ENCODE results near the gene SLC5A10. TPM values are rescaled to one million over a fixed set of nuclear protein-coding genes. Genes with fewer than 3 reads are reported as not detected.

Gene SLC5A10
- total RNA-seq, 1 experiment from 2014 or later, result not detected

DNA sequence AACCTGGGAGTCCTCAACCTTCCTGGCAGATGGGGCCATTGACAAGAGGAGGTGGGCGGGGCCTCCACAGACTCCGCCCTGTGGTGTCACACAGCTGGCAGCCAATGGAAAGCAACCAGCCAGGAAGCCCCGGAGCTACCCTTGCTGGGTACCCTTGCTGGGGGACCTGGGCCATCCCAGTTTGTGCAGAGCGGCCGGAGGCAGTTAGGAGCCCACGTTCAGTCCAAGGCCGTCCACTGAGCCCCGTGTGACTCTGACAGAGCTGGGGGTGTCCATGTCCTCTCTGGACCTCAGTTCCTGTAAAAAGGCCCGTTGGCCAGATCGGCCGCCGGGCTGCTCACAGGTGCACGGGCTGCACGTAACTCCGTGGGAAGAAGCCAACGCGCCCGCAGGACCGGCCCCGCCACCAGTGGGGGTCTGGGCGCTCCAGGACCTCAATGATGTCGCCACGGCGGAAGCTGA, 69.7 kb downstream of the SLC5A10 start:
- no peak overlapping the region for H2BK120ac ChIP-seq (ENCODE audit: low read depth, low read length, poor library complexity, severe bottlenecking)
- TF ChIP-seq, protein P1, sequence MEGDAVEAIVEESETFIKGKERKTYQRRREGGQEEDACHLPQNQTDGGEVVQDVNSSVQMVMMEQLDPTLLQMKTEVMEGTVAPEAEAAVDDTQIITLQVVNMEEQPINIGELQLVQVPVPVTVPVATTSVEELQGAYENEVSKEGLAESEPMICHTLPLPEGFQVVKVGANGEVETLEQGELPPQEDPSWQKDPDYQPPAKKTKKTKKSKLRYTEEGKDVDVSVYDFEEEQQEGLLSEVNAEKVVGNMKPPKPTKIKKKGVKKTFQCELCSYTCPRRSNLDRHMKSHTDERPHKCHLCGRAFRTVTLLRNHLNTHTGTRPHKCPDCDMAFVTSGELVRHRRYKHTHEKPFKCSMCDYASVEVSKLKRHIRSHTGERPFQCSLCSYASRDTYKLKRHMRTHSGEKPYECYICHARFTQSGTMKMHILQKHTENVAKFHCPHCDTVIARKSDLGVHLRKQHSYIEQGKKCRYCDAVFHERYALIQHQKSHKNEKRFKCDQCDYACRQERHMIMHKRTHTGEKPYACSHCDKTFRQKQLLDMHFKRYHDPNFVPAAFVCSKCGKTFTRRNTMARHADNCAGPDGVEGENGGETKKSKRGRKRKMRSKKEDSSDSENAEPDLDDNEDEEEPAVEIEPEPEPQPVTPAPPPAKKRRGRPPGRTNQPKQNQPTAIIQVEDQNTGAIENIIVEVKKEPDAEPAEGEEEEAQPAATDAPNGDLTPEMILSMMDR (conservative IDR thresholded peaks at IDR 0.05), result no peak
- no peaks in the 10 kb centered on the region for H3K23me2 ChIP-seq (ENCODE audit: insufficient read length, low read depth, low read length, poor library complexity, severe bottlenecking)
- no peak overlapping the region for H4K8ac ChIP-seq (replicated peaks; ENCODE audit: insufficient read length, low read depth, low read length)
- H2AFZ ChIP-seq (ENCODE audit: low read length), result no peak overlapping the region
- no peak overlapping the region for H3K18ac ChIP-seq (ENCODE audit: insufficient read length, low read depth, low read length)
- H2AK5ac ChIP-seq (ENCODE audit: insufficient read length, low read length), result no peak overlapping the region
- no peak overlapping the region for H4K91ac ChIP-seq (ENCODE audit: insufficient read length, low read depth, low read length)
- no peak overlapping the region for H3T11ph ChIP-seq (ENCODE audit: low read length)
- no peaks in the 10 kb centered on the region for H3K79me1 ChIP-seq (ENCODE audit: insufficient read depth, low read depth, low read length, poor library complexity, severe bottlenecking)
- no peaks in the 10 kb centered on the region for H3K4me1 ChIP-seq (ENCODE audit: insufficient read depth, low read length)
- no peaks in the 10 kb centered on the region for H3K79me2 ChIP-seq (ENCODE audit: insufficient read depth, low read length)
- no peak overlapping the region for H3K4ac ChIP-seq (ENCODE audit: low read depth, low read length)
- no peak overlapping the region for H3K9ac ChIP-seq (ENCODE audit: extremely low read depth, insufficient read length, low read length)
- no peak overlapping the region for H2BK20ac ChIP-seq (ENCODE audit: low read depth, low read length, poor library complexity, severe bottlenecking)
- WGBS (ENCODE audit: extremely low coverage, insufficient read length, low lambda C conversion rate), result no CpG with 5 or more reads among the region's 24 CpGs
- H3K14ac ChIP-seq (ENCODE audit: insufficient read depth, low read length), result no peak overlapping the region
- Mint-ChIP-seq H3K4me1 (peaks cover 0 to 15% of the 10 kb centered on the region in 2 experiments; a peak in 2 of 4 replicates), H3K9me3 (no peaks in the 10 kb centered on the region), H3K27ac (peak overlapping the region in 1 of 3 experiments; percentile 62; a peak in 1 of 7 replicates), H3K4me3 (no peak overlapping the region), H3K27me3 (ENCODE audit: low read depth) (peaks cover 4% of the 10 kb centered on the region), H3K36me3 (ENCODE audit: insufficient read depth in 1 of 3, low read depth in 3 of 3) (no peaks in the 10 kb centered on the region; a peak in 1 of 7 replicates)
- H2BK15ac ChIP-seq (ENCODE audit: low read depth, low read length), result no peak overlapping the region
- no peaks in the 10 kb centered on the region; the same call in 1 of the 2 replicates for H3K27me3 ChIP-seq (ENCODE audit: insufficient read depth, low read length)
- H3K23ac ChIP-seq (ENCODE audit: insufficient read length, low read depth, low read length), result no peak overlapping the region
- no peak overlapping the region for H3K4me2 ChIP-seq (ENCODE audit: insufficient read depth, insufficient read length, low read length)
- H4K5ac ChIP-seq (ENCODE audit: insufficient read length, low read depth, low read length), result no peak overlapping the region
- DNase-seq, result peak; percentile 74
- no peak overlapping the region for H2BK5ac ChIP-seq (ENCODE audit: insufficient read length, low read length)
- no peaks in the 10 kb centered on the region for H3K9me3 ChIP-seq (ENCODE audit: control insufficient read depth, low read depth, low read length)
- no peak overlapping the region for H3K27ac ChIP-seq (ENCODE audit: insufficient read length, low read depth, low read length)
- no peak overlapping the region for H2BK12ac ChIP-seq (ENCODE audit: insufficient read length, low read depth, low read length)
- no peaks in the 10 kb centered on the region for H4K20me1 ChIP-seq (ENCODE audit: control insufficient read depth, insufficient read depth, insufficient read length)
- H3K56ac ChIP-seq (ENCODE audit: insufficient read length, low read depth, low read length), result no peak overlapping the region
